Brain pericyte (primary cell): ENCODE results near the gene RAPGEFL1.
"Not testable (repeated sequence)": the region's sequence is repeated elsewhere in the genome, so short reads cannot be mapped to it uniquely, and the experiment has no call there.

Source experiments
- DNase-seq: peaks from one replicate; pipeline ENCODE4 v3.0.0-alpha.2; 2012; ENCODE audit warnings: low read depth, low spot score

The RAPGEFL1 gene

DNA sequence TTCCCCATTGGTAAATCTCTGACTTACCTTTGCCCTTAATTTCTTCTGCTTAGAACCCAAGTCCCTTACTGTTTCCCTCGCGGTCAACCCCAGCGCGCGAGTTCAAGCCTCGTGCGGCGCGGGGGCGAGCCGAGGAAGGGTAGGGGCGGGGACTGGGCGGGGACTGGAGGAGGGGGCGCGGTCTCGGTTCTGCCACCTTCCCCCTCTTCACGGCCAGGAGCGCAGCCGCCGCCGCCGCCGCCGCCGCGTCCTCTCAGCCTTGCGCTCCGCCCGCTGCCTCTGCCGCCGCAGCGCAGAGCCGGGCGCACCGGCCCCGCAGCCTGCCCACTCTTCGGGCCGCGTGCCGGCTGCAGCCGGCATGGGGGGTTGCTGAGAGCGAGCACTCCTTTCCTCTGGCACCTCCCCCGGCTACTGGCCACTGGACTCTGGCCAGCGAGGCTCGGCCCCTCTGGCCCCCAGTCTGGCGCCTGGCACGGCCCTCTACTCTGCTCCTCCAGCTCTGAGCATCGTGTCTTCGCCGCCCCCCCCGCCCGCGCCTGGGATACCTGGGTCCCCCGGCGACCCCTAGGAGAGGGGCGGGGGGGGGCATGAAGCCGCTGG is at the start of gene RAPGEFL1:
TSS of gene RAPGEFL1 (plus strand) at position 196 of the 600 bp plus-strand sequence. CDS start at position 588, 392 bp downstream.
- no peak for DNase-seq

- no peak for DNase-seq
Measured at GRCh38 chr17:40129498-40129897, 47.8 kb upstream of the RAPGEFL1 start.

DNA sequence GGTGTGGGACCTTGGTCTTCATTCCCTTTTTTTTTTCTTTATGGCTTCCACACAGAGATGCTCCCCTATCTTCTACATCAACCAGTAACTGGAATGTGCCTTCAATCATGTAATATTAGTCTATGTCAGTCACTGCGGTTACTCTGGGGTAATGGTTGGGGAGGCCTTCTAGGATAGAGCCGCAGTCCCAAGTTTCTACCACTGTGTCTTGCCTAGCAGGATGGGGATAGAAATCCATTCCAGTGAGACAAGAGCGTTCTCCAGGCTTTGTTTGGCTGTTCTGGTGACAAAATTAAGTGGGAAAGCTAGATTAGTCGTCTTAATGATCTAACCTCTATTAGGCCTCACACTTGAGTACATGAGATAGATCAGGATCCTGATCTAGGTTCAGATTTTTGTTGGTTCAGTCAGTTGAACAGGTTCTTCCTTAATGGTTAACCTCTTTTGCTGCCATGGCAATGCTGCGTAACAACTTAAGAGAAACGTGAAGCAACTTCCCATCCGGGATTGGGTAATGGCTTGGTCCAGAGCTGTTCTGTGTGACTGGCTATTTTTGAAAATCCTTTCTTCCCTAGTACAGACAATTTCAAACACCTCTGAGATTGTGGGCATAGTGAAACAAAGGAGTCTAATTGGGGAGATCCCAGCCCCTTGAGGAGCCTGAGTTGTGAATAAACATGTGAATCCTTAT is 46.8 kb upstream of the RAPGEFL1 start:
- no peak for DNase-seq

DNA sequence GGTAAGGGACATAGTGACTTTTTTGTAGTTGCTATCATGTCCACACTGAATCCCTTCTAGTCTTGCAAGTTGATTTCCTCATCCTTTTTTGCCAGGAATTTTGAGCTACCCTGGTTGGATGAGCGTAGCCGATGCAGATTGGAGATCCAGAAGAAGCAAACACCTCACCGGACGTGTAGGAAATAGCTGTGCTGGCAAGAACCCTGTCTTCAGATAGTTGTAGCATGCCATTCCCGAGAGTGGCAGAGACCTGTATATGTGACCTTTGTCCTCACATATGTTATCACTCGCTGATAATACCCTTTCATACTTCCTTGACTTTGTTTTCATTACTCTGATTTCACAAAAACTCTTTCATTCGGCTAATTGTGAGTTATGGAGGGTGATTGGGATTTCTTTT is 43.1 kb upstream of the RAPGEFL1 start:
- no peak for DNase-seq

GRCh38 chr17:40135817-40136216 is 41.5 kb upstream of the RAPGEFL1 start:
- no peak for DNase-seq

- no peak for DNase-seq
Measured at GRCh38 chr17:40139566-40140058, 37.7 kb upstream of the RAPGEFL1 start.

DNA sequence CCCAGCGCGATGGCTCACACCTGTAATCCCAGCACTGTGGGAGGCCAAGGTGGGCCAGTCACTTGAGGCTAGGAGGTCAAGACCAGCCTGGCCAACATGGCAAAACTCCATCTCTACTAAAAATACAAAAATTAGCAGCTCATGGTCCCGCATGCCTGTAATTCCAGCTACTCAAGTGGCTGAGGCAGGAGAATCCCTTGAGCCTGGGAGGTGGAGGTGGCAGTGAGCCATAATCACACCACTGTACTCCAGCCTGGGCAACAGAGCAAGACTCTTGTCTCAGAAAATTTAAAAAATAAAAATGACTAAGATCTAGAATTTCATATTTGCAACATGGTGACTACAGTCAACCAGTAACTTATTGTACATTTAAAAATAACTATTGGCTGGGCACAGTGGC is 34.1 kb upstream of the RAPGEFL1 start:
- not testable (repeated sequence) for DNase-seq

GRCh38 chr17:40145476-40145875 is 31.8 kb upstream of the RAPGEFL1 start:
- DNase-seq, result no peak

- DNase-seq, result no peak
Measured at GRCh38 chr17:40148527-40148926, 28.7 kb upstream of the RAPGEFL1 start.

DNA sequence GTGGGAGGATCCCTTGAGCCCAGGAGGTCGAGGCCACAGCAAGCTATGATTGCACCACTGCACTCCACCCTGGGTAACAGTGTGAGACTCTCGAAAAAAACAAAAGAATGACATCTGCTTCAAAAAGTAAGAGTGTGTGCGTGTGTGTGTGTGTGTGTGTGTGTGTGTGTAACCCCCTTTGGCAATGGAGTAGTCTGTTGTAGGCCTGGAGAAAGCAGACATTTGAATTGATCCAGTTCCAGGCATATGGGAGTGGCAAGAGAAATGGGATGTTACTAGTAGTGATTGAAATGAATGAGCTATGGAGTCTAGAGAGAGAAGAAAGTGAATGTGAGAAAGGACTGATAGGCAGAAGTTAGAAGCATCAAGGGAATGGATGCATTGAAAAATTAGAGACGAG is 27.0 kb upstream of the RAPGEFL1 start:
- no peak for DNase-seq

- no peak for DNase-seq
Measured at GRCh38 chr17:40151414-40151963, 25.8 kb upstream of the RAPGEFL1 start.

DNA sequence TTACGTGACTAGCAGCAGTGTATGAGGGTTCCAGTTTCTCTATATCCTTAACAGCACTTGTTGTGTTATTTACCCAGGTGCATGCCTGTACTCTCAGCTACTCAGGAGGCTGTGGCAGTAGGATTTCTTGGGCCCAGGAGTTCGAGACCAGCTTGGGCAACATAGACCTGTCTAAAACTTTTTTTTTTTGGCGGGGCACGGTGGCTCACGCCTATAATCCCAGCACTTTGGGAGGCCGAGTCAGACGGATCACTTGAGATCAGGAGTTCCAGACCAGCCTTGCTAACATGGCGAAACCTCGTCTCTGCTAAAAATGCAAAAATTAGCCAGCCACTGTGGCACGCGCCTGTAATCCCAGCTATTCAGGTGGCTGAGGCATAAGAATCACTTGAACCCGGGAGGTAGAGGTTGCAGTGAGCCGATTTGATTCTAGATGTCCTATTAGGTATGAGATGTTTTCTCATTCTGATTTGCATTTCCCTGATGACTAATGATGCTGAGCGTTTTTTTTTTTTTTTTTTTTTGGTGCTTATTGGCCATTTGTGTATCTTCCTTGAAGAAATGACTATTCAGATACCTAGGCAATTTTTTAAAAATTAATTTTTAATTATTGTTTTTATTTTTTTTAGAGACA is 23.6 kb upstream of the RAPGEFL1 start:
- DNase-seq, result no peak

GRCh38 chr17:40157973-40158372 is 19.3 kb upstream of the RAPGEFL1 start:
- no peak for DNase-seq

DNA sequence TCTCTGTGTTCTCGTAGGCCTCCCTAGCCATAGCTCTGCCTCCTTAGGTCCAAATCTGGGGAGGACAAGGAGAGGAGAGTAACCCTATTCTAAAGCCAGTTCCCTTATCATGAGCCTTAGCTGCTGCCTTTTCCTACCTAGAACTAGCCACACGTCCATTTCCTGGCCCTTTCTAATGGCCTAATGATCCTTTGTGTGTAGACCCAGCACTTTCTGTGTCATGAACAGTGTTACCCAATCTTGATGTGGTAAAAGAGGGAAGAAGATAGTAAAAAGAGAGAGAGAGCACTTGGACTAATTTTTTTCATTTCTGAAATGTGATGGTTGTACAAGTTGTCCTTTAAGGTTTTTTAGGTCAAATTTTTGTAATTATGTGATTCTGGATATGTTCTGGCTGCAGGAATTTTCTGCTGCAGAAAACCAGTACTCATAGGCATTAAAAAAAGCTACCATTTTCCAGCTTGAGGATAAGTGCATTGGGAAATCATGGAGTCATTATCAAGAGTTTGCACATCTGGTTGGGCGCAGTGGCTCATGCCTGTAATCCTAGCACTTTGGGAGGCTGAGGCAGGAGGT is 18.7 kb upstream of the RAPGEFL1 start:
- DNase-seq, result no peak

DNA sequence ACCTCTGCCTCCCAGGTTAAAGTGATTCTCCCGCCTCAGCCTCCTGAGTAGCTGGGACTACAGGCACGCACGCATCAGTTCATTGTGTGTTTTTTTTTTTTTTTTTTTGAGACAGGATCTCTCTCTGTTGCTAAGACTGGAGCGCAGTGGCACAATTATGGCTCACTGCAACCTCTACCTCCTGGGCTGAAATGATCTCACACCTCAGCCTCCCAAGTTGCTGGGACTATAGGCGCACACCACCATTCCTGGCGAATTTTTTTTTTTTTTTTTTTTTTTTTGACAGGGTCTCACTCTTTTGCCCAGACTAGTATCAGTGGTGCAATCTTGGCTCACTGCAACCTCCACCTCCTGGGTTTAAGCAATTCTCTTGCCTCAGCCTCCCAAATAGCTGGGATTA is 17.8 kb upstream of the RAPGEFL1 start:
- DNase-seq, result no peak

GRCh38 chr17:40167685-40168261 is 9.5 kb upstream of the RAPGEFL1 start:
- no peak for DNase-seq

DNA sequence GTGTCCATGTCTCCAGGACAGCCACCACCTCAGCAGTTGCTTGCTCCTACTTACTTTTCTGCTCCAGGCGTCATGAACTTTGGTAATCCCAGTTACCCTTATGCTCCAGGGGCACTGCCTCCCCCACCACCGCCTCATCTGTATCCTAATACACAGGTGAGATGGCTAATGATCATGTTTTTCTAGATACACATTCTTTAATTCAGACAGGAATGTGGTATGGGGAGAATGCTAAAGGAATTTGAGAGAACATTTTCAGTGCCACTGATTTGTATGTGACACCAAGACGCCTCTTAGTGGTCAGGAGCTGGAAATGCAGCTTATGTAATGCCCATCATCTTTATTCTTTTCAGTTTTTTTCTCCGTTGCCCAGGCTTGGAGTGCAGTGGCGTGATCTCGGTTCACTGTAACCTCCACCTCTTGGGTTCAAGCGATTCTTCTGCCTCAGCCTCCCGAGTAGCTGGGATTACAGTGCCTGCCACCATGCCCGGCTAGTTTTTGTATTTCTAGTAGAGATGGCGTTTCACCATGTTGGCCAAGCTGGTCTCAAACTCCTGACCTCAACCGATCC is 8.9 kb upstream of the RAPGEFL1 start:
- DNase-seq, result no peak

DNA sequence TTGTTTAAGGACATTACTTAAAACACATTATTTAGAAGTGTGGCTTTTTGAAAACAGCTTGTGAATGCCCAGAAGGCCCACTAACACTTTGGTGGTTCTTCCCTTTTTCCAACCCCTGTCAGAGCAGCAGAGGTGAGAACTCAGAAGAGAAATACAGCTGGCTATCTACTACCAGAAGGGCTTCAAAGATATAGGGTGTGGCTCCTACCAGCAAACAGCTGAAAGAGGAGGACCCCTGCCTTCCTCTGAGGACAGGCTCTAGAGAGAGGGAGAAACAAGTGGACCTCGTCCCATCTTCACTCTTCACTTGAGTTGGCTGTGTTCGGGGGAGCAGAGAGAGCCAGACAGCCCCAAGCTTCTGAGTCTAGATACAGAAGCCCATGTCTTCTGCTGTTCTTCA is 6.9 kb upstream of the RAPGEFL1 start:
- DNase-seq, result no peak

DNA sequence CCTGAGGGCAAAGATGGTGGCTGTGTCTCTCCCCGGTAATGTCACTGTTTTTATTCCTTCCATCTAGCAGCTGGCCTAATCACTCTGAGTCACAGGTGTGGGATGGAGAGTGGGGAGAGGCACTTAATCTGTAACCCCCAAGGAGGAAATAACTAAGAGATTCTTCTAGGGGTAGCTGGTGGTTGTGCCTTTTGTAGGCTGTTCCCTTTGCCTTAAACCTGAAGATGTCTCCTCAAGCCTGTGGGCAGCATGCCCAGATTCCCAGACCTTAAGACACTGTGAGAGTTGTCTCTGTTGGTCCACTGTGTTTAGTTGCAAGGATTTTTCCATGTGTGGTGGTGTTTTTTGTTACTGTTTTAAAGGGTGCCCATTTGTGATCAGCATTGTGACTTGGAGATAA is 5.5 kb upstream of the RAPGEFL1 start:
- DNase-seq, result no peak

DNA sequence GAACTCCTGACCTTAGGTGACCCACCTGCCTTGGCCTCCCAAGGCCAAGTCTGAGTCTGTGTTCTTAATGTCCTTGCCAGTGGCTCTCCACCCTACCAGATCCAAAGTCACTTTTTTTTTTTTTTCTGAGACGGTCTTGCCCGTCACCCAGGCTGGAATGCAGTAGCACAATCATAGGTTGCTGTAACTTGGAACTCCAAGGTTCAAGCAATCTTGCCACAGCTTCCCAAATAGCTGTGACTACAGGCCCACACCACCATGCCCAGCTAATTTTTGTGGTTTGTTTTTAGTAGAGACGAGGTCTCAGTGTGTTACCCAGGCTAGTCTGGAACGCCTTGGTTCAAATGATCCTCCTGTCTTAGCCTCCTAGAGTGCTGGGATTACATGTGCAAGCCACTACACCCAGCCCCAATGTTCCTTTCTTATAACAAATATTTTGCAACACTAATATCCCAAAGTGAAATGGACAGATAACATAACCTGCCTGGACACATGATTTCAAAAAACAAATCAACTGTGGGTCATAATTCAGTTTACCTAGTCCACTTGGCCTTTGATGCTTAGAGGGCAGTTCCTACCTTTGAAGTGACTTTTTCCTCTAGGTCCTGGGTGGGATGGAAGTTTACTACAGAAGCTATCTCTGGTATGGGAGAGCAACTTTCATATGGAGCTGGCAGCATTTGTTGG is 4.0 kb upstream of the RAPGEFL1 start:
- no peak for DNase-seq

DNA sequence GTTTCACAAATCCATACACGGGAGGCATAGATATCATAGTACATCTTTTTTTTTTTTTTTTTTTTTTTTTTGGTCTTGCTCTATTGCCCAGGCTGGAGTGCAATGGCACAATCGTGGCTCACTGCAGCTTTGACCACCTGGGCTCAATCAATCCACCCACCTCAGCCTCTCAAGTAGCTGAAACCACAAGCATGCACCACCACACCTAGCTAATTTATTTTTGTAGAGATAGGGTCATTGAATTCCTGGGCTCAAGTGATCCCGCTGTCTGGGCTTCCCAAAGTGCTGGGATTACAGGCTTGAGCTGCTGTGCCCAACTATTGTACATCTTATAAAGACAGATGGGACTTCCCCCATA is 3.5 kb upstream of the RAPGEFL1 start:
- no peak for DNase-seq
